Nephron (organoid): ENCODE results near the gene SHROOM1.

Experiments
- H3K27ac Mint-ChIP-seq, 3 experiments: 2 replicates each; pipeline ENCODE4 v1.8.0; 2020; ENCODE audit warnings: mixed read lengths in 3 of 3, mild to moderate bottlenecking in 2 of 3, moderate library complexity in 1 of 3
- H3K27me3 Mint-ChIP-seq: 2 replicates; pipeline ENCODE4 v1.8.0; 2021; ENCODE audit warnings: low read depth, mild to moderate bottlenecking, moderate library complexity, mixed read lengths
- H3K36me3 Mint-ChIP-seq: 2 replicates; pipeline ENCODE4 v1.8.0; 2020; ENCODE audit warnings: low read depth, mixed read lengths
- H3K4me1 Mint-ChIP-seq: 2 replicates; pipeline ENCODE4 v1.8.0; 2020; ENCODE audit warnings: mixed read lengths
- H3K4me3 Mint-ChIP-seq, 3 experiments: 2 replicates each; pipeline ENCODE4 v1.8.0; 2020; ENCODE audit warnings: mild to moderate bottlenecking in 3 of 3, mixed read lengths in 3 of 3, moderate library complexity in 2 of 3
- H3K9me3 Mint-ChIP-seq: 2 replicates; pipeline ENCODE4 v1.8.0; 2020; ENCODE audit warnings: mixed read lengths
- CTCF ChIP-seq, 3 experiments: fragments of 200-600 bp; sonication (generic); IDR thresholded peaks; one replicate each; pipeline ENCODE4 v1.5.0; 2021; ENCODE audit warnings: antibody characterized with exemption in 3 of 3; ENCODE audit not compliant: unreplicated experiment in 3 of 3

The SHROOM1 gene

GRCh38 chr5:132777209-132778069 lies 53.0 kb downstream of the SHROOM1 start, which contains the start of gene SEPTIN8:
SEPTIN8 (minus strand) TSS chr5:132777239; CDS start chr5:132777137, 102 bp downstream.
- H3K4me3 Mint-ChIP-seq = peak within 1 kb of the TSS; percentile 85 to 92 (median 92)
- no peaks in the 10 kb centered on the region for H3K36me3 Mint-ChIP-seq
- H3K27ac Mint-ChIP-seq = peak within 1 kb of the TSS; percentile 75 to 88 (median 77)
- TF ChIP-seq CTCF (IDR thresholded peaks at IDR 0.05; ENCODE audit: unreplicated experiment in 3 of 3) = no peak
- peaks cover 28% of the 10 kb centered on the region for H3K4me1 Mint-ChIP-seq
- no peaks in the 10 kb centered on the region for H3K9me3 Mint-ChIP-seq
- peaks cover 19% of the 10 kb centered on the region for H3K27me3 Mint-ChIP-seq

- no peak for TF ChIP-seq CTCF (IDR thresholded peaks at IDR 0.05; ENCODE audit: unreplicated experiment in 3 of 3)
- H3K4me1 Mint-ChIP-seq = peaks cover 33% of the 10 kb centered on the region
- no peaks in the 10 kb centered on the region for H3K36me3 Mint-ChIP-seq
- H3K27me3 Mint-ChIP-seq = peaks cover 17% of the 10 kb centered on the region
- no peaks in the 10 kb centered on the region for H3K9me3 Mint-ChIP-seq
- H3K4me3 Mint-ChIP-seq = no peak overlapping the region
- H3K27ac Mint-ChIP-seq = no peak overlapping the region
These were observed 53.6 kb downstream of the SHROOM1 start for GRCh38 chr5:132776938-132777208.

GRCh38 chr5:132776131-132776937 lies 54.1 kb downstream of the SHROOM1 start:
- H3K4me1 Mint-ChIP-seq = peaks cover 36% of the 10 kb centered on the region
- H3K4me3 Mint-ChIP-seq = peak overlapping the region; percentile 85 to 92 (median 92)
- peaks cover 12% of the 10 kb centered on the region for H3K27me3 Mint-ChIP-seq
- no peaks in the 10 kb centered on the region for H3K36me3 Mint-ChIP-seq
- H3K27ac Mint-ChIP-seq = peak overlapping the region; percentile 75 to 87 (median 77)
- H3K9me3 Mint-ChIP-seq = no peaks in the 10 kb centered on the region
- no peak for TF ChIP-seq CTCF (IDR thresholded peaks at IDR 0.05; ENCODE audit: unreplicated experiment in 3 of 3)

- H3K4me1 Mint-ChIP-seq = peaks cover 42% of the 10 kb centered on the region
- H3K36me3 Mint-ChIP-seq = no peaks in the 10 kb centered on the region
- peaks cover 7% of the 10 kb centered on the region for H3K27me3 Mint-ChIP-seq
- peak overlapping the region; percentile 85 to 92 (median 92) for H3K4me3 Mint-ChIP-seq
- H3K27ac Mint-ChIP-seq = peak overlapping the region; percentile 75 to 87 (median 77)
- no peak for TF ChIP-seq CTCF (IDR thresholded peaks at IDR 0.05; ENCODE audit: unreplicated experiment in 3 of 3)
- H3K9me3 Mint-ChIP-seq = no peaks in the 10 kb centered on the region
These were observed 54.9 kb downstream of the SHROOM1 start for GRCh38 chr5:132775476-132775961.

GRCh38 chr5:132774896-132775295 lies 55.6 kb downstream of the SHROOM1 start:
- Mint-ChIP-seq H3K9me3 (no peaks in the 10 kb centered on the region), H3K27ac (peak overlapping the region; percentile 75 to 87 (median 77)), H3K36me3 (no peaks in the 10 kb centered on the region), H3K4me3 (peak overlapping the region; percentile 85 to 92 (median 92)), H3K4me1 (peaks cover 42% of the 10 kb centered on the region), H3K27me3 (peaks cover 7% of the 10 kb centered on the region)
- TF ChIP-seq CTCF (IDR thresholded peaks at IDR 0.05; ENCODE audit: unreplicated experiment in 3 of 3) = no peak
